H1 (cell line): ENCODE results near the gene CYP3A7. TPM values are rescaled to one million over a fixed set of nuclear protein-coding genes. Genes with fewer than 3 reads are reported as not detected.

ENCODE experiments used
- CTCF ChIA-PET: fragments of 300-600 bp; sonication (Branson Sonifier 250); formaldehyde crosslinking; loops from one replicate; lab custom pipeline; 2021; ENCODE audit not compliant: partially characterized antibody; lab: Charles Lee
- POLR2A ChIA-PET: fragments of 300-600 bp; sonication (Branson Sonifier 250); formaldehyde crosslinking; loops from one replicate; lab custom pipeline; 2021; ENCODE audit warnings: inconsistent platforms; ENCODE audit not compliant: partially characterized antibody; lab: Charles Lee
- DNase-seq, 2 experiments: peaks; one replicate each; pipeline versions ENCODE4 v3.0.0 to v3.0.0-alpha.2; 2010 to 2022; ENCODE audit warnings: low spot score in 2 of 2, low read depth in 1 of 2, mixed read lengths in 1 of 2
- FAIRE-seq: peaks from 2 replicates; lab custom pipeline; 2011; peaks lifted over from hg19 to GRCh38; lab: Jason Lieb, UNC
- H2AFZ ChIP-seq: 2 replicates; pipeline ENCODE4 v1.8.1; 2012; ENCODE audit warnings: low read length, inconsistent platforms
- H2AK5ac ChIP-seq: 2 replicates; pipeline ENCODE4 v1.6.1; 2013; ENCODE audit warnings: low read depth, low read length
- H2BK120ac ChIP-seq: replicated peaks from 2 replicates; pipeline ENCODE3; 2013; ENCODE audit warnings: low read depth, low read length, inconsistent platforms
- H2BK12ac ChIP-seq: 2 replicates; pipeline ENCODE4 v1.6.1; 2013; ENCODE audit warnings: low read depth, low read length
- H2BK15ac ChIP-seq: 2 replicates; pipeline ENCODE4 v1.6.1; 2013; ENCODE audit warnings: low read length
- H2BK20ac ChIP-seq: 2 replicates; pipeline ENCODE4 v1.6.1; 2013; ENCODE audit warnings: low read length
- H2BK5ac ChIP-seq: 2 replicates; pipeline ENCODE4 v1.6.1; 2013; ENCODE audit warnings: low read depth, low read length
- H3K14ac ChIP-seq: 2 replicates; pipeline ENCODE4 v1.6.1; 2013; ENCODE audit warnings: inconsistent platforms; ENCODE audit not compliant: insufficient read length
- H3K18ac ChIP-seq: 2 replicates; pipeline ENCODE4 v1.6.1; 2013; ENCODE audit warnings: low read length; ENCODE audit errors: extremely low read depth
- H3K23ac ChIP-seq: 2 replicates; pipeline ENCODE4 v1.6.1; 2013; ENCODE audit warnings: inconsistent platforms; ENCODE audit not compliant: insufficient read length
- H3K23me2 ChIP-seq: 2 replicates; pipeline ENCODE4 v1.6.1; 2013; ENCODE audit warnings: low read depth, low read length
- H3K27ac ChIP-seq: 2 replicates; pipeline ENCODE4 v1.6.1; 2011; ENCODE audit warnings: low read depth, low read length, inconsistent platforms
- H3K27me3 ChIP-seq, 4 experiments: replicated peaks in 1 of 4; 1 replicate in 1 of 4; 2 replicates in 3 of 4; pipeline versions ENCODE4 v1.6.1 to v1.8.1; 2011 to 2013; ENCODE audit warnings: low read length in 3 of 4, mild to moderate bottlenecking in 3 of 4, inconsistent platforms in 2 of 4, mixed read lengths in 2 of 4, moderate library complexity in 1 of 4; ENCODE audit not compliant: control insufficient read depth in 3 of 4, insufficient read depth in 3 of 4; ENCODE audit errors: extremely low read depth in 1 of 4
- H3K36me3 ChIP-seq, 4 experiments: 2 replicates each; pipeline versions ENCODE4 v1.6.1 to v1.8.1; 2011 to 2013; ENCODE audit warnings: mild to moderate bottlenecking in 4 of 4, low read length in 3 of 4, moderate library complexity in 2 of 4, control low read depth in 1 of 4, inconsistent platforms in 1 of 4; ENCODE audit not compliant: insufficient read depth in 4 of 4, control insufficient read depth in 2 of 4
- H3K4ac ChIP-seq: replicated peaks from 2 replicates; pipeline ENCODE3; 2013; ENCODE audit warnings: low read length, low read depth, mixed read lengths, inconsistent platforms; ENCODE audit not compliant: insufficient read length
- H3K4me1 ChIP-seq, 4 experiments: replicated peaks in 1 of 4; 1 replicate in 1 of 4; 2 replicates in 3 of 4; pipeline versions ENCODE4 v1.6.1 to v1.8.1; 2011 to 2013; ENCODE audit warnings: low read length in 3 of 4, inconsistent platforms in 2 of 4, mixed read lengths in 1 of 4; ENCODE audit not compliant: insufficient read depth in 4 of 4, control insufficient read depth in 3 of 4
- H3K4me2 ChIP-seq, 2 experiments: 2 replicates each; pipeline versions ENCODE4 v1.6.1 to v1.8.1; 2011 to 2013; ENCODE audit warnings: low read depth in 2 of 2, low read length in 2 of 2, control low read depth in 1 of 2, inconsistent platforms in 1 of 2, mild to moderate bottlenecking in 1 of 2; ENCODE audit not compliant: insufficient read depth in 1 of 2
- H3K4me3 ChIP-seq, 4 experiments: fragments of 200-600, 300-600 bp in 1 of 4; sonication (generic), shearing (Covaris generic), sonication (Bioruptor Twin) in 1 of 4; 2 replicates each; pipeline versions ENCODE4 v1.5.1 to v1.8.1; 2011 to 2016; ENCODE audit warnings: low read length in 4 of 4, low read depth in 3 of 4, control low read depth in 2 of 4, inconsistent platforms in 2 of 4, mild to moderate bottlenecking in 2 of 4, mixed read lengths in 1 of 4, moderate library complexity in 1 of 4; ENCODE audit not compliant: insufficient read depth in 2 of 4; ENCODE audit errors: extremely low read depth in 1 of 4
- H3K56ac ChIP-seq: replicated peaks from 2 replicates; pipeline ENCODE3; 2013; ENCODE audit warnings: low read depth, mild to moderate bottlenecking, mixed read lengths, low read length, inconsistent platforms; ENCODE audit not compliant: insufficient read length
- H3K79me1 ChIP-seq: 2 replicates; pipeline ENCODE4 v1.6.1; 2013; ENCODE audit warnings: low read depth, low read length, control low read depth
- H3K79me2 ChIP-seq, 2 experiments: 2 replicates each; pipeline versions ENCODE4 v1.6.1 to v1.8.1; 2012 to 2013; ENCODE audit warnings: low read length in 2 of 2, mild to moderate bottlenecking in 2 of 2, inconsistent platforms in 1 of 2; ENCODE audit not compliant: insufficient read depth in 2 of 2, control insufficient read depth in 1 of 2
- H3K9ac ChIP-seq, 4 experiments: replicated peaks in 1 of 4; 1 replicate in 1 of 4; 2 replicates in 3 of 4; pipeline versions ENCODE4 v1.6.1 to v1.8.1; 2011 to 2013; ENCODE audit warnings: low read depth in 3 of 4, low read length in 3 of 4, control low read depth in 2 of 4, mild to moderate bottlenecking in 2 of 4, moderate library complexity in 2 of 4, inconsistent platforms in 1 of 4; ENCODE audit errors: extremely low read depth in 1 of 4
- H3K9me3 ChIP-seq, 2 experiments: 2 replicates each; pipeline versions ENCODE4 v1.6.1 to v1.8.1; 2012 to 2013; ENCODE audit warnings: mild to moderate bottlenecking in 2 of 2, moderate library complexity in 2 of 2, control low read depth in 1 of 2, inconsistent platforms in 1 of 2, low read depth in 1 of 2, low read length in 1 of 2, mixed read lengths in 1 of 2; ENCODE audit not compliant: insufficient read depth in 2 of 2
- H4K20me1 ChIP-seq, 2 experiments: replicated peaks in 1 of 2; 2 replicates each; pipeline versions ENCODE3 to v1.8.1; 2011 to 2013; ENCODE audit warnings: inconsistent platforms in 2 of 2, low read length in 2 of 2, mild to moderate bottlenecking in 1 of 2; ENCODE audit not compliant: insufficient read depth in 2 of 2, control insufficient read depth in 1 of 2
- H4K5ac ChIP-seq: 2 replicates; pipeline ENCODE4 v1.6.1; 2013; ENCODE audit warnings: low read length, low read depth, mixed read lengths, inconsistent platforms; ENCODE audit not compliant: insufficient read length
- H4K8ac ChIP-seq: 2 replicates; pipeline ENCODE4 v1.8.0; 2013; ENCODE audit warnings: mild to moderate bottlenecking, moderate library complexity, low read length, inconsistent platforms; ENCODE audit not compliant: insufficient read depth; ENCODE audit errors: extremely low read depth
- H4K91ac ChIP-seq: replicated peaks from 2 replicates; pipeline ENCODE3; 2013; ENCODE audit warnings: low read length, mixed read lengths, inconsistent platforms; ENCODE audit not compliant: insufficient read length
- CHD1 ChIP-seq: IDR thresholded peaks from 2 replicates; pipeline ENCODE4 v1.6.1; 2012; ENCODE audit warnings: low read depth, low read length, improper control_type of control experiment
- JUN ChIP-seq: IDR thresholded peaks from 2 replicates; pipeline ENCODE4 v1.6.1; 2011; ENCODE audit warnings: low read depth, mild to moderate bottlenecking, improper control_type of control experiment, low read length
- KDM4A ChIP-seq: IDR thresholded peaks from one replicate; pipeline ENCODE4 v1.7.1; 2012; ENCODE audit warnings: low read depth, mild to moderate bottlenecking, moderate library complexity, low read length, inconsistent platforms; ENCODE audit not compliant: severe bottlenecking
- KDM5A ChIP-seq: fragments of 200-600 bp; IDR thresholded peaks from 2 replicates; pipeline ENCODE4 v1.7.1; 2012; ENCODE audit warnings: mild to moderate bottlenecking, low read length, inconsistent platforms, mixed read lengths
- POLR2A ChIP-seq, 2 experiments: IDR thresholded peaks; 1 replicate in 1 of 2; 2 replicates in 1 of 2; pipeline ENCODE4 v1.6.1; 2011; ENCODE audit warnings: low read depth in 2 of 2, low read length in 2 of 2, mild to moderate bottlenecking in 2 of 2; ENCODE audit errors: control extremely low read depth in 1 of 2
- RAD21 ChIP-seq, 2 experiments: IDR thresholded peaks in 1 of 2; conservative IDR thresholded peaks in 1 of 2; 2 replicates each; pipeline ENCODE4 v1.6.1; 2011; ENCODE audit warnings: low read depth in 2 of 2, low read length in 2 of 2, improper control_type of control experiment in 1 of 2, inconsistent platforms in 1 of 2, mild to moderate bottlenecking in 1 of 2, moderate library complexity in 1 of 2
- RBBP5 ChIP-seq: IDR thresholded peaks from 2 replicates; pipeline ENCODE4 v1.7.1; 2012; ENCODE audit warnings: low read depth, mild to moderate bottlenecking, inconsistent platforms, low read length, moderate library complexity, borderline replicate concordance
- RXRA ChIP-seq: IDR thresholded peaks from 2 replicates; pipeline ENCODE4 v1.6.1; 2011; ENCODE audit warnings: low read depth, mild to moderate bottlenecking, low read length, moderate library complexity; ENCODE audit not compliant: insufficient read depth
- SIX5 ChIP-seq: IDR thresholded peaks from 2 replicates; pipeline ENCODE4 v1.6.1; 2011; ENCODE audit warnings: mild to moderate bottlenecking, low read depth, low read length
- SRF ChIP-seq: IDR thresholded peaks from 2 replicates; pipeline ENCODE4 v1.6.1; 2011; ENCODE audit warnings: mild to moderate bottlenecking, low read depth, low read length, moderate library complexity
- TAF1 ChIP-seq: IDR thresholded peaks from 2 replicates; pipeline ENCODE4 v1.6.1; 2011; ENCODE audit warnings: mild to moderate bottlenecking, low read depth, low read length
- WGBS, 2 experiments: shearing (Covaris generic) in 1 of 2; methylation state at CpG; one replicate each; pipeline versions ENCODE4 v1.1.6 to v1.1.7; 2013 to 2015; ENCODE audit warnings: low lambda C conversion rate in 2 of 2, mixed read lengths in 2 of 2, inconsistent platforms in 1 of 2, low coverage in 1 of 2, missing lambda C conversion rate in 1 of 2; ENCODE audit not compliant: insufficient replicate concordance in 2 of 2, insufficient coverage in 1 of 2, insufficient read length in 1 of 2; ENCODE audit errors: extremely low coverage in 1 of 2, missing lambda C conversion rate in 1 of 2; 5-methylcytosine and 5-hydroxymethylcytosine counted together
- polyA plus RNA-seq, 7 experiments: library from polyadenylated mRNA; depleted of rRNA in 3 of 7; stranded (reverse) in 5 of 7; unstranded in 2 of 7; fragments of >200 nt in 5 of 7; fragments of 200-250 nt in 2 of 7; gene quantifications; 1 replicate in 5 of 7; 2 replicates in 1 of 7; 4 replicates in 1 of 7; pipeline versions ENCODE4 v1.2.1 to v1.2.3, GENCODE V29; 2011 to 2013; ENCODE audit warnings: missing spikeins in 2 of 7, mixed read lengths in 2 of 7
- total RNA-seq: library from RNA; stranded (reverse); fragmentation: NEBNext Ultra II Directional; extraction: Animal tissue kit (Norgen Biotek cat#: 25700); gene quantifications from 2 replicates; pipeline ENCODE4 v1.2.1, GENCODE V29; 2021
- TF ChIP-seq, protein P1 (sequence below): IDR thresholded peaks from 2 replicates; pipeline ENCODE4 v1.6.1; 2012; ENCODE audit warnings: low read length, inconsistent platforms

The CYP3A7 gene
- total and polyA plus RNA-seq, 2 of the 8 experiments (the other 6 are each of a cell fraction or from before 2014, with no cell fraction given): not detected

DNA sequence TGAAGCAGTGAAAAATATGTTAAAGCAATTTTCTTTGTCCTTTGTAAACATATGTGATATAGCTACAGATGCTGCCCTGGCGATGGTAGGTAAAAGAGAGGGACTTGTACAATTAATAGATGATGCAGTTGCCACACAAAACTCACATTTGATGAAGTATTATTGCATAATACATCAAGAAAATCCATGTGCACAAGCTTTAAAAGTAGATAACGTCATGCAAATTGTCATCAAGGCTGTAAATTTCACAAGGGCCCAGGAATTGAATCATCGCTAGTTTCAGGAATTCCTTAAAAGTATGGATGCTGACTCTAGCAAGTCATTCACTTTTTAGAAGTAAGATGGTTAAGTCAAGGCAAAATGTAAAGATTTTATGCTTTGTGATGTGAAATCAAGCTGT lies 65.2 kb downstream of the CYP3A7 start:
- Histone ChIP-seq H3K79me2 (no peaks in the 10 kb centered on the region), H3K56ac (no peak overlapping the region), H2BK20ac (no peak overlapping the region), H4K5ac (no peak overlapping the region), H3K4me1 (no peaks in the 10 kb centered on the region), H3K4me2 (no peak overlapping the region), H3K14ac (no peak overlapping the region), H3K27me3 (no peaks in the 10 kb centered on the region), H4K20me1 (peaks cover 0 to 1% of the 10 kb centered on the region in 2 experiments), H3K4ac (no peak overlapping the region), H3K23ac (no peak overlapping the region), H2BK12ac (no peak overlapping the region), H2BK120ac (no peak overlapping the region), H2BK15ac (no peak overlapping the region), H2AK5ac (no peak overlapping the region), H4K8ac (no peak overlapping the region), H3K9ac (no peak overlapping the region), H3K27ac (no peak overlapping the region), H4K91ac (no peak overlapping the region), H2AFZ (no peak overlapping the region), H3K9me3 (no peaks in the 10 kb centered on the region), H3K23me2 (no peaks in the 10 kb centered on the region; the same call in 1 of the 2 replicates), H3K18ac (no peak overlapping the region), H3K79me1 (no peaks in the 10 kb centered on the region), H2BK5ac (no peak overlapping the region), H3K36me3 (no peaks in the 10 kb centered on the region), H3K4me3 (no peak overlapping the region)
- ChIA-PET CTCF (no interaction called here), POLR2A (no interaction called here)
- FAIRE-seq: no peak
- DNase-seq: no peak
- 91% methylated on average over 3 of the region's 3 CpGs; no CpG with 5 or more reads in 1 of the 2 experiments for WGBS, 2 experiments
- TF ChIP-seq KDM5A (no peak), POLR2A (IDR thresholded peaks at IDR 0.05; ENCODE audit: control extremely low read depth in 1 of 2, low read depth in 2 of 2, low read length in 2 of 2) (no peak), TAF1 (no peak), SIX5 (no peak), RBBP5 (no peak), JUN (no peak), KDM4A (no peak), SRF (no peak), CHD1 (no peak), RXRA (no peak), RAD21 (IDR thresholded peaks at IDR 0.05 in 1 of 2, conservative IDR thresholded peaks at IDR 0.05 in 1 of 2; ENCODE audit: low read depth in 2 of 2, low read length in 2 of 2) (no peak)
- TF ChIP-seq, protein P1, sequence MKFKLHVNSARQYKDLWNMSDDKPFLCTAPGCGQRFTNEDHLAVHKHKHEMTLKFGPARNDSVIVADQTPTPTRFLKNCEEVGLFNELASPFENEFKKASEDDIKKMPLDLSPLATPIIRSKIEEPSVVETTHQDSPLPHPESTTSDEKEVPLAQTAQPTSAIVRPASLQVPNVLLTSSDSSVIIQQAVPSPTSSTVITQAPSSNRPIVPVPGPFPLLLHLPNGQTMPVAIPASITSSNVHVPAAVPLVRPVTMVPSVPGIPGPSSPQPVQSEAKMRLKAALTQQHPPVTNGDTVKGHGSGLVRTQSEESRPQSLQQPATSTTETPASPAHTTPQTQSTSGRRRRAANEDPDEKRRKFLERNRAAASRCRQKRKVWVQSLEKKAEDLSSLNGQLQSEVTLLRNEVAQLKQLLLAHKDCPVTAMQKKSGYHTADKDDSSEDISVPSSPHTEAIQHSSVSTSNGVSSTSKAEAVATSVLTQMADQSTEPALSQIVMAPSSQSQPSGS: no peak
